IPS DF 6.9 (cell line): Measurements from ENCODE around the gene BDP1.
"Not testable (repeated sequence)": the region's sequence is repeated elsewhere in the genome, so short reads cannot be mapped to it uniquely, and the experiment has no call there.

Source experiments
- DNase-seq: peaks from one replicate; pipeline ENCODE4 v3.0.0-alpha.2; 2013; ENCODE audit warnings: low read depth, low spot score
- H3K27ac ChIP-seq: one replicate; pipeline ENCODE4 v1.5.1; 2013; ENCODE audit warnings: low read length, control low read depth
- H3K27me3 ChIP-seq: 2 replicates; pipeline ENCODE4 v1.6.1; 2013; ENCODE audit warnings: mild to moderate bottlenecking, low read length; ENCODE audit not compliant: control insufficient read depth, insufficient read depth
- H3K36me3 ChIP-seq: 2 replicates; pipeline ENCODE4 v1.6.1; 2013; ENCODE audit warnings: low read length; ENCODE audit not compliant: control insufficient read depth, insufficient read depth
- H3K4me1 ChIP-seq: 2 replicates; pipeline ENCODE4 v1.6.1; 2013; ENCODE audit warnings: low read length; ENCODE audit not compliant: control insufficient read depth, insufficient read depth
- H3K4me3 ChIP-seq: 2 replicates; pipeline ENCODE4 v1.5.1; 2013; ENCODE audit warnings: mild to moderate bottlenecking, low read length
- H3K9me3 ChIP-seq: 2 replicates; pipeline ENCODE4 v1.6.1; 2013; ENCODE audit warnings: low read length, inconsistent platforms; ENCODE audit not compliant: control insufficient read depth, insufficient read depth
- WGBS: extraction: QIAGEN DNeasy Blood & Tissue Kit; methylation state at CpG from one replicate; pipeline ENCODE4 v1.1.7; 2013; ENCODE audit warnings: mixed read lengths, missing lambda C conversion rate; ENCODE audit not compliant: insufficient read length, insufficient coverage; 5-methylcytosine and 5-hydroxymethylcytosine counted together

Gene BDP1

DNA sequence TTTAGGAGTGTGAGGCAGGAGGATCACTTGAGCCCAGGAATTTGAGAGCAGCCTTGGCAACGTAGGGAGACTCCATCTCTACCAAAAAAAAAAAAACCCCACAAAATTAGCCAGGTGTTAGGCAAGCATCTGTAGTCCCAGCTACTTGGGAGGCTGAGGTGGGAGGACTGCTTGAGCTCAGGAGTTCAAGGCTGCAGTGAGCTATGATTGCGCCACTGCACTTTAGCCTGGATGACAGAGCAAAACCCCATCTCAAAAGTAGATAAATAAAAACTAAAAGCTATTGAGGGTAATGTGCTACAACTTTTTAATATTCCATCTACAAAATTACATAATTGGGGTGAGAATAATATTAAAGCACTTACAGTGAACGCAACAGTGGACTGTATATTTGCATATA is 5.9 kb downstream of the BDP1 start:
- H3K36me3 ChIP-seq: peaks cover 6% of the 10 kb centered on the region; the same call in 1 of the 2 replicates
- no peaks in the 10 kb centered on the region for H3K4me1 ChIP-seq
- DNase-seq: no peak
- H3K27me3 ChIP-seq: no peaks in the 10 kb centered on the region
- WGBS: no CpG with 5 or more reads among the region's 3 CpGs
- no peak overlapping the region for H3K4me3 ChIP-seq
- H3K9me3 ChIP-seq: no peaks in the 10 kb centered on the region
- no peak overlapping the region for H3K27ac ChIP-seq

DNA sequence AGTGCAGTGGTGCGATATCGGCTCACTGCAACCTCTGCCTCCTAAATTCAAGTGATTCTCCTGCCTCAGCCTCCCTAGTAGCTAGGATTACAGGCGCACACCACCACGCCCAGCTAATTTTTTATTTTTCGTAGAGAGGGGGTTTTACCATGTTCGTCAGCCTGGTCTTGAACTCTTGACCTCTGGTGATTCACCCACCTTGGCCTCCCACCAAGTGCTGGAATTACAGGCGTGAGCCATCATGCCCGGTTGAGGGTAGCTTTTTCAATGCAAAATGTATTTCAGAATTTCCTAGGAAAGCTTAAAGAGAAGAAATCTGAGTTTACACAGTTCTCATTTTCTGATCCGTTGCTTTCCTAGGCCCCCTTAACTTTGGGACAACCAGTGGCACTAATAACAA is 15.7 kb downstream of the BDP1 start:
- Histone ChIP-seq H3K4me1 (no peaks in the 10 kb centered on the region), H3K9me3 (no peaks in the 10 kb centered on the region), H3K36me3 (0 out of 2 replicates have a peak, but pooled peaks cover 2% of the 10 kb centered on the region), H3K4me3 (no peak overlapping the region), H3K27ac (no peak overlapping the region), H3K27me3 (no peaks in the 10 kb centered on the region)
- no CpG with 5 or more reads among the region's 9 CpGs for WGBS
- no peak for DNase-seq

DNA sequence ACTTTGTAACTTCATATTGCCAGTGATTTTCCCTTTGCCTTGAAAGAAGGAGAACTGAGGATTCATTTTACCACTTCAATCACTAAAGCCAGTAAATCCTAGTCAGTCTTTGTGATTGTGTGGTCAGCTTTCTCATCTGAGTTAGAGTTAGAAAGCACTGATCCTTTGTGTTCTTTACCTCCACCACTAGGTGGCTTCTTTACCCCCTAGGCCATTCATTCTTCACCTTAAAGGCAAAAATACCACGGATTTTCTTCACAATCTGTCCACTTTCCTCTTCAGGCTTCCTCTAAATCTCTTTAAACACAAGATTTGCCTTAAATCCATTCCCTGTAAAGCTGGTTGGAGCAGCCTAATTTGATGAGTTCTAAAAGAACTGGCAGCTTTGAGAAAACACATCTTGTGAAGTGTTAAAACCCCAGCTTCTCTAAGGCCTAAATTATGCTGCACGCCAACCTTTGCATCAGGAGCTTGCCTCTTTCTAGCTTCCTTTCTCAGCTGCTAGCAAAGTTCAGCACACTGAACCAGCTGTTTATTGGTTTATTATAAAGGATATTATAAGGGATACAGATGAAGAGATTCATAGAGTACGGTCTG is 20.4 kb downstream of the BDP1 start:
- Histone ChIP-seq H3K27me3 (no peaks in the 10 kb centered on the region), H3K36me3 (no peaks in the 10 kb centered on the region), H3K9me3 (no peaks in the 10 kb centered on the region), H3K4me1 (no peaks in the 10 kb centered on the region), H3K4me3 (no peak overlapping the region), H3K27ac (no peak overlapping the region)
- DNase-seq: no peak
- WGBS: no CpG with 5 or more reads among the region's 3 CpGs

DNA sequence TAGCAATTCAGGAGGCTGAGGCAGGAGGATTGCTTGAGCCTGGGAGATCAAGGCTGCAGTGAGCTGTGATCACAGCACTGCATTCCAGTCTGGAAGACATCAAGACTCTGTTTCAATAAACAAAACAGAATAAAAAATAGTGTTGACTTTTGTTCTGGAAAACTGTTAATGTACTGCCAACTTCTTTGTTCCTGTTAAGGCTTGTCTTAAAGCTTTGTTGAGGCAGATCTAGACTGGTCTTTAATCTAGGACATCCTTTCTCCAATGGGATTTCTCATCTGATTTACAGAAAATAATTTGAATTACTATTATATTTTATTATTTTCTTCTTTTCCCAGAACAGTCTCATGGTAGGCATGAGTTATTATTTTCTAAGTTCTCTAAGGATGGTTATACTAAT is 26.0 kb downstream of the BDP1 start:
- no peak for DNase-seq
- Histone ChIP-seq H3K27ac (no peak overlapping the region), H3K4me1 (no peaks in the 10 kb centered on the region), H3K36me3 (no peaks in the 10 kb centered on the region; the same call in 1 of the 2 replicates), H3K9me3 (no peaks in the 10 kb centered on the region), H3K27me3 (no peaks in the 10 kb centered on the region), H3K4me3 (no peak overlapping the region)

- Histone ChIP-seq H3K36me3 (no peaks in the 10 kb centered on the region; the same call in 1 of the 2 replicates), H3K4me1 (no peaks in the 10 kb centered on the region), H3K27ac (no peak overlapping the region), H3K27me3 (no peaks in the 10 kb centered on the region), H3K9me3 (no peaks in the 10 kb centered on the region), H3K4me3 (no peak overlapping the region)
- no peak for DNase-seq
- no CpG with 5 or more reads among the region's 2 CpGs for WGBS
These were observed 26.7 kb downstream of the BDP1 start for GRCh38 chr5:71482132-71482531.

- Histone ChIP-seq H3K36me3 (peaks cover 3% of the 10 kb centered on the region; the same call in 1 of the 2 replicates), H3K27ac (no peak overlapping the region), H3K9me3 (no peaks in the 10 kb centered on the region), H3K4me3 (no peak overlapping the region), H3K27me3 (no peaks in the 10 kb centered on the region), H3K4me1 (no peaks in the 10 kb centered on the region)
- no CpG with 5 or more reads among the region's 2 CpGs for WGBS
- no peak for DNase-seq
These were observed 27.9 kb downstream of the BDP1 start for GRCh38 chr5:71483355-71483754.

DNA sequence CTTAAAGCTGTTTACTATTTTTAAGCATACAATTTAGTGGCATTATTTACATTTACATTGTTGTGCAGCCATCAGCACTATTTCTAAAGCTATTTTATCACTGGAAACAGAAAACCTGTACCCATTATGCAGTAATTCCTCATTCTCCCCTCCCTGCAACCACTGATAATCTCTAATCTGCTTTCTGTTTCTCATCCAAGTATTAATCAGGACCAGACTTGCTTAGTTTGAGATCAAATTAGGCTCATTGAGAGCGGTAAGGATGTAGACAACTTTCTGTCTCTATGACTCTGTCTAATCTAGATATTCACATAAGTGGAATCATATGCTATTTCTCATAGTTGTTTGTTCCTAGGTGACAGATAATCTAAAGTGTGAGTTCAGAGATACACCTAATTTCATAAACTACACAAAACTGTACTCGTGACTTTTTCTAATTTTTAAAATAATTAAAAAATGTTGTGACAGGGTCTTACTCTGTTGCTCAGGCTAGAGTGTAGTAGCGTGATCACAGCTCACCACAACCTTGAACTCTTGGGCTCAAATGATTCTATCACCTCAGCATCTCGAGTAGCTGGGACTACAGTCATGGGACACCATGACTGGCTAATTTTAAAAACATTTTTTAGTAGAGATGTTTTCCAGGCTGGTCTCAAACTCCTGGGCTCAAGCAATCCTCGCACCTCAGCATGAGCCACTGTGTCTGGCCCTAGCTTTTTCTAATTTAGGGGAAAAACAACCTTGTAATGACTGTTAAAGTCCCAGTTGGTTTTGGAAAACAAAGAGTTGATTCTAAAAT is 37.6 kb downstream of the BDP1 start:
- Histone ChIP-seq H3K4me3 (no peak overlapping the region), H3K4me1 (no peaks in the 10 kb centered on the region), H3K9me3 (no peaks in the 10 kb centered on the region), H3K27me3 (no peaks in the 10 kb centered on the region), H3K27ac (no peak overlapping the region), H3K36me3 (no peaks in the 10 kb centered on the region; the same call in 1 of the 2 replicates)
- DNase-seq: no peak
- no CpG with 5 or more reads among the region's 5 CpGs for WGBS

DNA sequence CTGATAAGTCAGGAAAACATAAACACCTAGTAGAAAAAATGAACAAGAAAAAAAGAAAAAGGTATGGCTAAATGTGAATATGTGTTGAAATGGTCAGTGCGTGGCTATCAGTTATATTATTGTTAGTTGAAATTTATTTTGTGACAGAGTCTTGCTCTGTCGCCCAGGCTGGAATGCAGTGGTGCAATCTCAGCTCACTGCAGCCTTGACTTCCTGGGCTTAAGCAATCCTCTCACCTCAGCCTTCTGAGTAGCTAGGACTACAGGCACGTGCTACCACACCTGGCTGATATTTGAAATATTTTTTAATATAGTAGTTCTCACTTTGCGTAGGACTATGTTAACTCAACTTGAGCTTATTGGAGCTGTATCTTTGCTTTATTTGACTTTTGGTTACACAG is 38.8 kb downstream of the BDP1 start:
- H3K27ac ChIP-seq, H3K36me3 ChIP-seq, H3K27me3 ChIP-seq, H3K4me3 ChIP-seq, H3K9me3 ChIP-seq, H3K4me1 ChIP-seq, DNase-seq: not testable (repeated sequence)
- no CpG with 5 or more reads among the region's 4 CpGs for whole genome bisulfite sequencing

- H3K27ac ChIP-seq, H3K27me3 ChIP-seq, H3K4me1 ChIP-seq, H3K9me3 ChIP-seq, H3K4me3 ChIP-seq, DNase-seq, H3K36me3 ChIP-seq: not testable (repeated sequence)
- no CpG with 5 or more reads among the region's 9 CpGs for WGBS
These were observed 43.3 kb downstream of the BDP1 start for GRCh38 chr5:71498756-71499155.

DNA sequence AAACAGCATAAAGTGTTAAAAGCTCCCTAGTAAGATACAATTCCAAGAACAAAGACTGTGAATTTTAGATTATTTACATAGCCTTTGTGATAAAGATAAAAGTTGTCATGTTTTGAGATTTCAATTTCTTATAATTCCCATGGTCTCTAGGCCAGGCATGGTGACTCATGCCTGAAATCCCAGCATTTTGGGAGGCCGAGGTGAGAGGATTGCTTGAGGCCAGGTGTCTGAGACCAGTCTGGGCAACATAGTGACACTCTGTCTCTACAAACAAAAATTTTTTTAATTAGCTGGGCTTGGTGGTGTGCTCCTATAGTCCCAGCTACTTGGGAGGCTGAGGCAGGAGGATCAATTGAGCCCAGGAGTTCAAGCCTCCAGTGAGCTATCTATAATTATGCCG is 48.1 kb downstream of the BDP1 start:
- H3K9me3 ChIP-seq: no peaks in the 10 kb centered on the region
- no peaks in the 10 kb centered on the region for H3K4me1 ChIP-seq
- no CpG with 5 or more reads among the region's 2 CpGs for WGBS
- peaks cover 6% of the 10 kb centered on the region; the same call in 1 of the 2 replicates for H3K36me3 ChIP-seq
- no peak overlapping the region for H3K27ac ChIP-seq
- DNase-seq: no peak
- H3K4me3 ChIP-seq: no peak overlapping the region
- no peaks in the 10 kb centered on the region for H3K27me3 ChIP-seq

DNA sequence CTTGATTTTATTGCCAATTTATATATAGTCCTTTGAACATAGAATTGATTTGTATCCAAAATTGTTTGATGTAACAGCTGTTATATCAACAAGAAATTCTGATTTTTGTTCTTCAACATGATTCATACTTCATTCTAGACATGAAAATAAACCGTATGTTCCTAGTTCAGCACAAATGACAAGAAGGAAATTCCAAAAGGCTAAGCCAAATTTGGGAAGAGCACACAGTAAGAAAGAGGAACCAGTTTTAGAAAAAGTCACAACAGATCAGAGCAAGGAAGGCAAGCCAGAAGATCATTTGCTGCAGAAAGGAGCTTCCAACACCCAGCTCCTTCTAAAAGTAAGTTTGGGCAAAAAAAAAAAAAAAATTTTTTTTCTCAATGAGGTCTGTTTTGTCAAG is 66.7 kb downstream of the BDP1 start:
- no CpG with 5 or more reads among the region's 1 CpG for WGBS

More for the DNA sequence above, 66.7 kb downstream of the BDP1 start:
- DNase-seq: no peak
- H3K27me3 ChIP-seq: no peaks in the 10 kb centered on the region
- H3K27ac ChIP-seq: no peak overlapping the region
- no peaks in the 10 kb centered on the region for H3K4me1 ChIP-seq
- H3K9me3 ChIP-seq: no peaks in the 10 kb centered on the region
- H3K36me3 ChIP-seq: peaks cover 3% of the 10 kb centered on the region; the same call in 1 of the 2 replicates
- no peak overlapping the region for H3K4me3 ChIP-seq
